NCI-H524 (cell line): ENCODE measurements around the gene PPP4C.

Source experiments
- DNase-seq, 2 experiments: peaks; one replicate each; lab custom pipeline; 2025; lab: John Stamatoyannopoulos, UW

Gene PPP4C

DNA sequence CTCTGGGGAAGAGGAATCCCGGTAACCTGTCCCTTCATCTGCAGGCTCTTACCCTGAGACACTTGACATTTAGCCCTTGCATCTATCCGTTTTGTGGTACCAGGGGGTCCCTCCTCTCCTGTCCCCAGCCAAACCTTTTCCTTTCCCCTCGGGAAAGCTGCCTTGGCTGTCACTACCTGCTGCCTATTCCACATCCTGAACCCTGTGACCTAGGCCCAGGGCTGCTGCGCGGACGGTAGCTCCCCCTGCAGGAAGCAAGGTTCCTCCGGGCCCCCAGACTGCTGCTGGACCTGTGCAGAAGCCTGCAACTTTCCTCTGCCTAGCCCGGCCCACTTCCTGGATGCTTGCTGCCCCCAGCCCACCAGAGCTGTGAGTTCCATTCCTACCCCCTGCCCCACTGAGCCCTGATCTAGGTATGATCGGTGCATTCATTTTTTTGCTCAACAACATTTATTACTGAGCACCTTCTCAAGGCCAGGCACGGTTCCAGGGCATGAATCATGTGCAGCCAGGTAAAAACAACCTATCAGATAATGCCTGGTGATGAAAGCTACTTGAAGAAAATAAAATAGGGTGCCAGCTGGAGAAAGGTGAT lies 20.7 kb upstream of the PPP4C start:
- DNase-seq, result peak in 1 of 2 experiments; percentile 54

DNA sequence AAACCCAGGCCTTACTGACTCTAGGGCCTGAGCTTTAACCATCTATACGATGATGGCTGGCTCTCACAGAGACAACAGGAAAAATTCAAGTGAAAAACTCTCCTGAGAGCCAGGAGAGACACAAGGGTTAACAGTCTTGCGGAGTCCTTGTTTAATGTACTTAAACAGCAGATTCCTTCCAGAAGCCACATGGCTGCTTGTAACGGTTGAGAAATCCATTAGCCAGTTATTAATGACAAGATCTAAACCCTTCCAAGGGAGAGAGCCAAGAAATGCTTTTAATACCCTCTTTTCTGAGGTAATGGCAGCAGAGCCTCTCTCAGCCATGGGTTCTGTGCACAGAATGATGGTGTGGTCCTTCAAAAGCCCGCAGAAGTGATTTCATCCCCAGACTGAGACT lies 15.4 kb upstream of the PPP4C start:
- DNase-seq, result peak; percentile 82 to 85

DNA sequence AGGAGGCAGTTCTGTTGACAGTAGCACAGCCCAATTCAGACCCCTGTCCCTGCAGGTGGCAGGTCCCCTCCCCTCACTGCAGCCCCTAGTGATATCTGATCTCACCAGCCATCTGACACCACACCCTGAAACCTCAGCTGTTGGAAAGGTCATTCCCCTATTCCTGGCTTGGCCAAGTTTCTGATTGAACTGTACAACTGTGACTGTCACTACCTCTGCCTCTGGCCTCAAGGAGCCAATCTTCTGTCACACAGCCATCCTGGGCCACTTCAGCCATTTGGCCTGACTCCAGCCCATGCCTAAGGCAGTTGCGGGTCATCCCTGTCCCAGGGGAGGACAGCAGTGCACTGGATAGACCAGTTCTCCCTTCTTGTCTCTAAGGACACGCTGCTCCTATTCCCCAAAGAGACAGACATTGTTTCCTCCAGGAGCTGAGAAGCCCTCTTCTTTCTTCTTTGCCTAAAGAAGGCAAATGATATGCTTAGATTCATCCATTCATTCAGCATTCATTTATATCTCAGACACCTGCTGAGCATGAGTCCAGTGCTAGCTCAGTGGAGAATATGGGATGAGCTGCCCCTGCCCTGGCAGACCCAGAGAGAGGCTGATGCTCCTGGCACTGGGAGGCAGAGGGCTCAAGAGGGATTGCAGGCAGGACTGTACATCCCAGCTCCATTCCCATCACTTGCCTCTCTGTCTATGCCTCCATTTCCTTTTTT lies 14.8 kb upstream of the PPP4C start:
- DNase-seq, result peak; percentile 82 to 88

DNA sequence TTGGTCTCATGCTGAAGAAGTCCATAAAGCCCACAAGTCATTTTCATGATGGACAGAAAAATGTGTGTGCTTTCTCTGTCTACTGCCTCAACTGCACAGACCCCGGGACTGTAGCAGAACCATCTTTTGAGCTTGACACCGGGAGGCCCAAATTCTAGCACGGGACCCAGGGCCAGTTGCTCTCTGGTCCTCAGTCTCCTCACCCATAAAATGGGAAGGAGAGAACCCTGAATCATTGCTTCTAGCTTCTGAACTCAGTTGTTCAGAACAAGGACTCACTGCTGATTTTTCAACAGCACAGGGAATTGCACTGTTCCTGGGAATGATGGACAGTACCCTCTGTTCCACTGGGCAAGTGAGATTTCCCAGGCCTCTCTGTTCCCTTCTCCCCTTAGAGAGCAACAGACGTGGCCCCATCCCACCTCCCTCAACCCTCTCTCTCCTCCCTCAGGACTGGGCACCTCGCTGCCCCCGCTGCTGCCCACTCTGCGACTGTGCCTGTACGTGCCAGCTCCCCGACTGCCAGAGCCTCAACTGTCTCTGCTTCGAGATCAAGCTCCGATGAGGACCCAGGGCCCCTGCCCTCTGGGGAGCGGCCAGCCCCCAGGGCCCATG lies 12.4 kb upstream of the PPP4C start:
- no peak for DNase-seq

- peak; percentile 62 to 91 for DNase-seq
These were observed 11.7 kb upstream of the PPP4C start for GRCh38 chr16:30063893-30064728.

DNA sequence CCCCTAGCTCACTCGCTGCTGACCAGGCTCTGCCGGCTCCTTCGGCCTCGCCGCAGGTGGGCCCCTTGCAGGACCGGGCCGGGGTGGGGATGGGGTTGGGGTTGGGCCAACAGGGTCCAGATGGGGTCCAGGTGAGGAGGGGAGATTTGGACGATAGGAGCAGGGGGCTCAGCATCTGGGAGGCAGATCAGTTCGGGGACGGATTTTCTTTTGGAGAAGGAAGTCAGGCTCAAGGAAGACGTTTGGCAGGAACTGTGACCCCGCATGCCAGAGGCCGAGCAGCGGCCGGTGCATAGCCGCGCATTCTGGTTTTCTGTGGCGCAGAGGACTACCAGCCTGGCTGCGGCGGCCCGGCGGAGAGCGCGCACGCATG lies 11.1 kb upstream of the PPP4C start:
- DNase-seq, result peak in 1 of 2 experiments; percentile 73

DNA sequence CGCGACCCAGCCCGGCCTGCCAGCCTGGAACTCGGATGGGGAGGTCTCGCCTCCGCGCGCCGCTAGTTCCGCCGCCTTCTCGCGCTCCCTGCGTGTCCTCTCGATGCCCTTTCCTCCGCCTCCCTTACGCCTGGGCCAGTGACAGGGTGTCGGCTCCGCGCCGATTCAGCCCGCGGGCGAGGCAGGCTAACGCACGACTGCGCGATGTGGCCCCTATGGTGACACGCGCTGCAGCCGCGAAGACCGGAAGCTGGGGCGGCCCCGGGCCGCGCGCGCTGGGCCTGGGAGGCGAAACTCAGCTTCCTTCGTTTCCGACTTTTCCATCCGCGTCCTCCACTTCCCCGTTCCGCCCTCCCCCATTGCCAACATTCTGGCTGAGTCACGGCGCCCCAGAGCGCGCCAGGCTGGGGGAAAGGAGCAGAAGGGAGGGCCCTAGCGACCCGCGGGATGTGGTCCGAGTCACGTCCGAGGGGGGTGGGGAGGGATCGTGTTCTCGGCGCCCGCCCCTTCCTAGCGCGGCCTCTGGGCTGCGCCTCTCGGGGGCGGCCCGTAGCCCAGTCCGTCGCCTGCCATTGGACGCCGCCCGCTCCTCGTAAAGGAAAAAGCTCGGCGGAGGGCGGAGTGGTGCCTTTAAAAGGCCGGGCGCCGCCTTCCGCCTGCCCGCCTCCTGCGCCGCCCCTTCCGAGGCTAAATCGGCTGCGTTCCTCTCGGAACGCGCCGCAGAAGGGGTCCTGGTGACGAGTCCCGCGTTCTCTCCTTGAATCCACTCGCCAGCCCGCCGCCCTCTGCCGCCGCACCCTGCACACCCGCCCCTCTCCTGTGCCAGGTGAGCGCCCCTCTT lies 10.5 kb upstream of the PPP4C start, which contains the start of gene ALDOA:
ALDOA (plus strand) TSS at position 659 of the 841 bp plus-strand sequence. CDS start 1,138 bp downstream, outside the sequence.
- peak; percentile 90 to 98 for DNase-seq

DNA sequence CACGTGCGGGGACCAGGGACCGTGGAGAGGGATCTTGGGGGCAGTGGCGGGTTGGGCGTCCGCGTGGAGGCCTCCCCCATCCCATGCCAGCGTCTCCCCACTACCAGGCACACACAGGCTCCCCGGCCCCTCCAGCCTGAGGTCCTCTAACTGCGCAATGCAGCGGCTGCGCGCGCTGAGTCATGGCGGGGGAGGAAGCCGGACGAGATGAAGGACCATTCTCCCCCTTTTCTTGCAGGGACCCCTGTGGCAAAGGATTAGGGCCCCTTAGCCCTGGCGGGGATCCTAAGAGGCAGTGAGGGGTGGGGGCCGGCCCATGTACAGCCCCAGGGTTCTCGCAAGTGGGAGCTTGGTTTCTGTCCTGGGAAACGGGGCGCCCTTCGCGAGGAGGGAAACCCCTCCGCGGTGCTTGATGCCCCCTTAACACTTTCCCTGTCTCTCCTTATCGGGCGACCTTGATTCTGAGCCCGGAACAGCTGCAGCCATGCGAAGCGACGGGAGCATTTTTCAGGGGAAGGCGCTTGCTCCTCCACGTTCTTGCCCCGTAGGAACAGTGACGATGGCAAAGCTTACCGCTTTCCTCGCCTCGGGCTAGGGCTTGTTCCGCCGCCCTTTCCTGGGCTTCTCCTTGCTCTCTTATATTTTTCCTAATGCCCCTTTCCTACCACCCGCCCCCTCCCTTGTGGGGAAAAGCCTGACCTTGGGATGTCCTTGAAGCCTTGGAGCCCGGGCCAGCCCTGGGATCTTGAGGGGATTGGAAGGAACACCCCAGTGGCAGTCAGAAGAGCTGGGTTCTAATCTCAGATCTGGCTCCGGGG lies 9.6 kb upstream of the PPP4C start:
- no peak for DNase-seq

DNA sequence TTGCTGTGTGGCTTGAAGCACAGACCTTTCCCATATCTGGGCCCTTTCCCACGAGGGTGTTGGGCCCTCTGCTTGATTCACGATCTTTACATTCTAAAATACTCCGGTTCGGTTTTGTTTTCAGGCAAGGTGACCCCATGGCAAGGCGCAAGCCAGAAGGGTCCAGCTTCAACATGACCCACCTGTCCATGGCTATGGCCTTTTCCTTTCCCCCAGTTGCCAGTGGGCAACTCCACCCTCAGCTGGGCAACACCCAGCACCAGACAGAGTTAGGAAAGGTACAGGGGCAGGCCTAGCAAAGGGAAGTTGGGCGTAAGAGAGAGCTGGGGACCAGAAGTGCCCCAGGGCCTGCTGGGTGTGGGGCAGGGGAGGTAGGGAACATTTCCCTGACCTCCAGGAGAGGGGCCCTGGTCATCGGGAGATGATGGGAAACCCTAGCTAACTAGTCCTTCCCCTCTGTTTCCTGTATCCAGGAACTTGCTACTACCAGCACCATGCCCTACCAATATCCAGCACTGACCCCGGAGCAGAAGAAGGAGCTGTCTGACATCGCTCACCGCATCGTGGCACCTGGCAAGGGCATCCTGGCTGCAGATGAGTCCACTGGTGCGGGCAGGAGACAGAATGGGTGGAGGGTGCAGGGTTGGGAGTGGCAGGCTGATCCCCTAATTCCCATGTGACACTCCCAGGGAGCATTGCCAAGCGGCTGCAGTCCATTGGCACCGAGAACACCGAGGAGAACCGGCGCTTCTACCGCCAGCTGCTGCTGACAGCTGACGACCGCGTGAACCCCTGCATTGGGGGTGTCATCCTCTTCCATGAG lies 8.8 kb upstream of the PPP4C start:
- DNase-seq, result no peak

- DNase-seq, result no peak
These were observed 8.2 kb upstream of the PPP4C start for GRCh38 chr16:30067584-30067916.

GRCh38 chr16:30068333-30068732 lies 7.5 kb upstream of the PPP4C start:
- DNase-seq, result no peak

- peak in 1 of 2 experiments; percentile 35 for DNase-seq
These were observed 6.8 kb upstream of the PPP4C start for GRCh38 chr16:30068750-30069610.

GRCh38 chr16:30069611-30070462 lies 6.0 kb upstream of the PPP4C start:
- DNase-seq, result no peak

- no peak for DNase-seq
These were observed 5.3 kb upstream of the PPP4C start for GRCh38 chr16:30070490-30070889.

- no peak for DNase-seq
These were observed 540 bp downstream of the PPP4C start for GRCh38 chr16:30076276-30076791.

DNA sequence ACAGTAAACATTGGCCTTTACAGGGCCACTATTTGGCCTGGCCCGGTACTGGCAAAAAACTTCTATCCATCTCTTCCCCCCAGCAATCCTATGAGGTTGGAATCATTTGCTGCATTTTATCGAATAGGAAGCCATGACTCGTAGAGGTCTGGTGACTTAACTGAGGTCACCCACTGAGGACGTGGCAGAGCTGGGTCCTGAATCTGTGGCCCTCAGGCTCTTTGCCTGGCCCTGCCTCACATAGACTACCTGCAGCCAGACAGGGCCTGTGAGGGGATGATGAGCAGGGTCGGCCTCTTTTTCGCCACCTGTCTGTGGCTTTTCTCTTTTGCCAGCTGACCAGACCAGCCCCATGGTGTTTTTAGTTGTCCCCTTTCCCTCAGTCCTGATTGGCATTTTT lies 1.9 kb downstream of the PPP4C start:
- no peak for DNase-seq

GRCh38 chr16:30078744-30079143 lies 3.0 kb downstream of the PPP4C start:
- no peak for DNase-seq

GRCh38 chr16:30079480-30079879 lies 3.7 kb downstream of the PPP4C start:
- DNase-seq, result peak in 1 of 2 experiments; percentile 24
